ENCODE results near the gene WDR6.

DNA sequence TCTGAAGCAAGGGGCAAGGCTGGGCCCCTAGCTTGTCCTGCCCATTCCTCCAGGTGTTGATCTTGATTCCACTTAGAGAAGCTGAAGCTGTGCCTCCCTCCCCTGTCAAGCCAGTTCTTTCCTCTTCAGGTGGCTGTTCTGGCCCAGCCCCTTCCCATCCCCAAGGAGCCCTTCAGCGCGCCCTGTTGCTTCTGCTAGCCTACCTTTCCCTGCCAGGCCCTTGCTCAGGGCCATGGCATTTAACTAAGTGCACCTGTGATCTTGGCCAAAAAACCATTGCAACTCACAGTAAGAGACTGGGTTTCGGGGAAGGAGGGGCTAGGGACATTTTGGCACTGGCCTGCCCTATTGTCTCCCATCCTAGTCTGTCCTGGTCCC, 1.9 kb upstream of the WDR6 start:
- TF ChIP-seq POLR2AphosphoS5 (IDR thresholded peaks at IDR 0.05): no peak
- TF ChIP-seq, protein P1, sequence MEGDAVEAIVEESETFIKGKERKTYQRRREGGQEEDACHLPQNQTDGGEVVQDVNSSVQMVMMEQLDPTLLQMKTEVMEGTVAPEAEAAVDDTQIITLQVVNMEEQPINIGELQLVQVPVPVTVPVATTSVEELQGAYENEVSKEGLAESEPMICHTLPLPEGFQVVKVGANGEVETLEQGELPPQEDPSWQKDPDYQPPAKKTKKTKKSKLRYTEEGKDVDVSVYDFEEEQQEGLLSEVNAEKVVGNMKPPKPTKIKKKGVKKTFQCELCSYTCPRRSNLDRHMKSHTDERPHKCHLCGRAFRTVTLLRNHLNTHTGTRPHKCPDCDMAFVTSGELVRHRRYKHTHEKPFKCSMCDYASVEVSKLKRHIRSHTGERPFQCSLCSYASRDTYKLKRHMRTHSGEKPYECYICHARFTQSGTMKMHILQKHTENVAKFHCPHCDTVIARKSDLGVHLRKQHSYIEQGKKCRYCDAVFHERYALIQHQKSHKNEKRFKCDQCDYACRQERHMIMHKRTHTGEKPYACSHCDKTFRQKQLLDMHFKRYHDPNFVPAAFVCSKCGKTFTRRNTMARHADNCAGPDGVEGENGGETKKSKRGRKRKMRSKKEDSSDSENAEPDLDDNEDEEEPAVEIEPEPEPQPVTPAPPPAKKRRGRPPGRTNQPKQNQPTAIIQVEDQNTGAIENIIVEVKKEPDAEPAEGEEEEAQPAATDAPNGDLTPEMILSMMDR (IDR thresholded peaks at IDR 0.05; ENCODE audit: poor library complexity, severe bottlenecking): no peak
- no peak for TF ChIP-seq EP300 (conservative IDR thresholded peaks at IDR 0.05; ENCODE audit: poor library complexity, severe bottlenecking)
- no peak for TF ChIP-seq RAD21 (conservative IDR thresholded peaks at IDR 0.05)
- TF ChIP-seq EZH2 (IDR thresholded peaks at IDR 0.05; ENCODE audit: borderline replicate concordance, insufficient read depth, low read length, poor library complexity, severe bottlenecking): no peak
- TF ChIP-seq REST (IDR thresholded peaks at IDR 0.05; ENCODE audit: borderline replicate concordance): no peak
- no peak for TF ChIP-seq MXI1 (conservative IDR thresholded peaks at IDR 0.05; ENCODE audit: poor library complexity, severe bottlenecking)
- TF ChIP-seq TAF1 (IDR thresholded peaks at IDR 0.05; ENCODE audit: low read depth): no peak

Measured in neural cell (in vitro differentiated cells).